ENCODE measurements around the gene SLC41A1.

SLC41A1 gene

DNA sequence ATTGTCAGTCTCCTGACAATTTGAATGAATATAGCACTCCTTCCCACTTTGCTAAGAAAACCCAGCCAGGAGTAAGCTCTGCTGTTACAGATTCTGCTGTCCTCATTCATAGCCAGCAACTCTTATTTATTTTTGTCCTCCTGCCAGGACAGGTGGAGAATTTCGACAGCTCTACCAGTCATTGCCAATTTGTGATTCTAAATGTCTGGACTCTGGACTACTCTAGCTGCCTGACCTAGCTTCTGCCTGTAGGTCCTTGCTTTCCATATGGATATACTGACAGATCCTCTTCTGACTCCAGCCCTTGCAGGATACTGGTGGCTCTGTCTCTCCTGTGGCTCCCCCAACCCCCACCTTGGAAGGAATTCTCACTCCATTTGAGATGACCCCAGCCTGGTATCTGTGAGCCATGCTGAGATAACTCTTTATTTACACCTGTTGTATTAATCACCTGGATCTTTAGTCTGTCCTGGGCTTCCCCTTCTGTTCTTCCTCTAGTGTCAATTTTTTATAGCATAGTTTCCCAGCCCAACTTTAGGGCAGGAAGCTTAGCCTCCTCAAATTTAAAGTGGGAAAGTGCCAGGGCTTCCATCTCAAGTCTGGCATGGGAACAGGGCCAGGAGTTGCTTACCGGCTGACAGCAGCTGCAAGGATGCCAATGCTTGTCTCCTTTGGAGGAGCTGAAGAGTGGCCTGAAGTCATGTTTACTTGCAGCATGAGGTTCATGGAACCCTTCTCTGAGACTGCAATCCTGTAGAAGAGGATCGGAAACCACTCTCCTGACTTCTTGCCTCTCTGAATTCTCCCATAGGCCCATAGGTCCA lies 30.2 kb upstream of the SLC41A1 start:
- H2AK5ac ChIP-seq (ENCODE audit: low read length, severe bottlenecking) = no peak overlapping the region
- no peak overlapping the region for H2BK12ac ChIP-seq (ENCODE audit: low read length in 2 of 2)
- no peak overlapping the region for H2BK15ac ChIP-seq (ENCODE audit: low read depth, poor library complexity, severe bottlenecking)
- H3K9me3 ChIP-seq (ENCODE audit: control insufficient read depth, low read length) = no peaks in the 10 kb centered on the region
- peaks cover 0 to 36% of the 10 kb centered on the region in 2 experiments for H3K27me3 ChIP-seq (ENCODE audit: control insufficient read depth in 1 of 2, insufficient read depth in 1 of 2, low read length in 2 of 2)
- 78% methylated on average over 2 of the region's 3 CpGs for WGBS
- H3K14ac ChIP-seq (ENCODE audit: low read length in 2 of 2) = no peak overlapping the region
- no peak overlapping the region for H2BK120ac ChIP-seq (ENCODE audit: low read depth, low read length)
- H3K36me3 ChIP-seq (ENCODE audit: control insufficient read depth in 1 of 2, insufficient read depth in 2 of 2, low read depth in 1 of 2, low read length in 2 of 2) = no peaks in the 10 kb centered on the region
- no peak overlapping the region for H3K18ac ChIP-seq (ENCODE audit: low read depth in 1 of 2, low read length in 2 of 2)
- no peak overlapping the region for H3K4me2 ChIP-seq (ENCODE audit: low read length, poor library complexity, severe bottlenecking)
- no peak overlapping the region for H4K91ac ChIP-seq (ENCODE audit: low read length)
- H4K8ac ChIP-seq (ENCODE audit: low read length) = no peak overlapping the region
- H3K4me3 ChIP-seq (ENCODE audit: insufficient read depth in 1 of 2, low read depth in 1 of 2, low read length in 2 of 2) = no peak overlapping the region
- no peak overlapping the region for H3K9ac ChIP-seq (ENCODE audit: low read length)
- H2AFZ ChIP-seq (ENCODE audit: low read depth, low read length) = no peak overlapping the region
- no peak for DNase-seq
- no peak overlapping the region for H2BK5ac ChIP-seq (ENCODE audit: low read depth, low read length, poor library complexity, severe bottlenecking)
- no peak overlapping the region for H3K4ac ChIP-seq (ENCODE audit: low read depth in 1 of 2, low read length in 2 of 2)
- no peak overlapping the region for H3K27ac ChIP-seq (ENCODE audit: low read length, poor library complexity, severe bottlenecking)
- no peak overlapping the region for H3K23ac ChIP-seq (ENCODE audit: low read length in 2 of 2)
- H3K4me1 ChIP-seq (ENCODE audit: control insufficient read depth, insufficient read depth, low read depth, low read length) = no peaks in the 10 kb centered on the region
- no peaks in the 10 kb centered on the region for H3K79me1 ChIP-seq (replicated peaks; ENCODE audit: low read length, poor library complexity, severe bottlenecking)

DNA sequence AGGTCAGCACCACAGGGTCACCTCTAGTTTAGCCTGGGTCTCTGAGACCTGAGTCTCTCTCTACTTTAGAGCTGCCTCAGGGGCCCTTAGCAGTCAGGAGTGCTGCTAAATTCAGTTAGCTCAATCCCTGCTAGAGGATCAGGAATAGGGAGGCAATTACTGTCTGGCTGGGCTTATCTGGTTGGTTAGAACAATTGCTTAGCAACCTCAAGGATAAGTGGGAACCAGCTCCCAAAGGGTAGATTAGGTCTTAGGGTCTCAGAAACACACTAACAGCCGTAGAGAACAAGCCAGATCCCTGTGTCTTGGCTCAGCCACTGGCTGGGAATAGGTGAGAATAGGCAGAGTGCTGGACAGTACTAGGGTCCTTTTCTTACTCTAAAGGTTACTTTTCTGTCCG lies 29.2 kb upstream of the SLC41A1 start:
- H3K18ac ChIP-seq (ENCODE audit: low read depth in 1 of 2, low read length in 2 of 2) = no peak overlapping the region
- no peak overlapping the region for H3K4ac ChIP-seq (ENCODE audit: low read depth in 1 of 2, low read length in 2 of 2)
- no peak overlapping the region for H3K4me2 ChIP-seq (ENCODE audit: low read length, poor library complexity, severe bottlenecking)
- DNase-seq = no peak
- no peak overlapping the region for H4K91ac ChIP-seq (ENCODE audit: low read length)
- H2BK15ac ChIP-seq (ENCODE audit: low read depth, poor library complexity, severe bottlenecking) = no peak overlapping the region
- no peak overlapping the region for H3K23ac ChIP-seq (ENCODE audit: low read length in 2 of 2)
- H3K9ac ChIP-seq (ENCODE audit: low read length) = no peak overlapping the region
- H3K14ac ChIP-seq (ENCODE audit: low read length in 2 of 2) = no peak overlapping the region
- no peak overlapping the region for H2BK120ac ChIP-seq (ENCODE audit: low read depth, low read length)
- no peak overlapping the region for H2AFZ ChIP-seq (ENCODE audit: low read depth, low read length)
- H3K9me3 ChIP-seq (ENCODE audit: control insufficient read depth, low read length) = no peaks in the 10 kb centered on the region
- no peak overlapping the region for H2AK5ac ChIP-seq (ENCODE audit: low read length, severe bottlenecking)
- H2BK12ac ChIP-seq (ENCODE audit: low read length in 2 of 2) = no peak overlapping the region
- 95% methylated on average over 2 of the region's 2 CpGs for WGBS
- H3K4me3 ChIP-seq (ENCODE audit: insufficient read depth in 1 of 2, low read depth in 1 of 2, low read length in 2 of 2) = no peak overlapping the region
- H3K79me1 ChIP-seq (replicated peaks; ENCODE audit: low read length, poor library complexity, severe bottlenecking) = no peaks in the 10 kb centered on the region
- H4K8ac ChIP-seq (ENCODE audit: low read length) = no peak overlapping the region
- no peak overlapping the region for H2BK5ac ChIP-seq (ENCODE audit: low read depth, low read length, poor library complexity, severe bottlenecking)
- H3K4me1 ChIP-seq (ENCODE audit: control insufficient read depth, insufficient read depth, low read depth, low read length) = no peaks in the 10 kb centered on the region
- no peak overlapping the region for H3K27ac ChIP-seq (ENCODE audit: low read length, poor library complexity, severe bottlenecking)
- H3K36me3 ChIP-seq (ENCODE audit: control insufficient read depth in 1 of 2, insufficient read depth in 2 of 2, low read depth in 1 of 2, low read length in 2 of 2) = no peaks in the 10 kb centered on the region
- H3K27me3 ChIP-seq (ENCODE audit: control insufficient read depth in 1 of 2, insufficient read depth in 1 of 2, low read length in 2 of 2) = peaks cover 0 to 38% of the 10 kb centered on the region in 2 experiments

DNA sequence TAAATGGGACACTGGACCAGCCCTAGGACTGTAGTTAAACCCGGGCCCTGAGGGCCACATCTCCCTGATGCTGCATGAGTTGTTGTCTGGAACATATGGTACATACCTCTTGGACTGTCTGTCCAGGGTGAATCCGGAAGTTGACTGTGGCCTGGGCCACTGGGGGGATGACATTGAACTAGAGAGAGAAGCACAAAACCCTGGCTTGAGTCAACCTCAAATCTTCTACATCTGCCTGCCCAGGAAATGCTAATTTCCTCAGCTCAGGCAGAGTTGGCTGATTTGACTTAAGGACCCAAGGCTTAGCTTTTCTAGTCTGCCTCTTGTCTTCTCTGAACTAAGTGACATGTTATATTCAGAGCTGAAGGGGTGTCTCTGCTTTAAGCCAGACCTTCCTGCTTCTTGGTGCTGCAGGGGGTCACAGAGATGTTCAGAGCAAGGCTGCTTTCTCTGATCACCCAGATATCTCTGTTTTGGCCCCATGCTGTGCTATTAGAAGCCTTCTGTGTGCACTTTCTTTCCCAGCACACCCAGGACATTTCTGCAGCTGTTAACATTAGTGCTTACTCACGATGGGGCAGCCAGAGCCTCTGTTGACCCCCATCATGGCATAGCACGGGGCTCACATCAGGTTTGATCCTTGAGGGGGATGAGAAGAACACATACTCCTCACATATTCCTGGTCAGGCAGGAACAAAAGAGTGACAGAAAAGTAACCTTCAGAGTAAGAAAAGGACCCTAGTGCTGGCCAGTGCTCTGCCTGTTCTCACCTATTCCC lies 27.3 kb upstream of the SLC41A1 start:
- Histone ChIP-seq H3K4me3 (ENCODE audit: insufficient read depth in 1 of 2, low read depth in 1 of 2, low read length in 2 of 2) (no peak overlapping the region), H3K27ac (ENCODE audit: low read length, poor library complexity, severe bottlenecking) (no peak overlapping the region), H2AFZ (ENCODE audit: low read depth, low read length) (no peak overlapping the region), H4K8ac (ENCODE audit: low read length) (no peak overlapping the region), H2BK120ac (ENCODE audit: low read depth, low read length) (no peak overlapping the region), H3K18ac (ENCODE audit: low read depth in 1 of 2, low read length in 2 of 2) (no peak overlapping the region), H2BK5ac (ENCODE audit: low read depth, low read length, poor library complexity, severe bottlenecking) (no peak overlapping the region), H3K27me3 (ENCODE audit: control insufficient read depth in 1 of 2, insufficient read depth in 1 of 2, low read length in 2 of 2) (peaks cover 0 to 38% of the 10 kb centered on the region in 2 experiments), H3K4ac (ENCODE audit: low read depth in 1 of 2, low read length in 2 of 2) (no peak overlapping the region), H3K14ac (ENCODE audit: low read length in 2 of 2) (no peak overlapping the region), H2BK12ac (ENCODE audit: low read length in 2 of 2) (no peak overlapping the region), H3K79me1 (replicated peaks; ENCODE audit: low read length, poor library complexity, severe bottlenecking) (no peaks in the 10 kb centered on the region), H3K4me1 (ENCODE audit: control insufficient read depth, insufficient read depth, low read depth, low read length) (no peaks in the 10 kb centered on the region), H3K23ac (ENCODE audit: low read length in 2 of 2) (no peak overlapping the region), H3K36me3 (ENCODE audit: control insufficient read depth in 1 of 2, insufficient read depth in 2 of 2, low read depth in 1 of 2, low read length in 2 of 2) (no peaks in the 10 kb centered on the region), H3K4me2 (ENCODE audit: low read length, poor library complexity, severe bottlenecking) (no peak overlapping the region), H4K91ac (ENCODE audit: low read length) (no peak overlapping the region), H3K9me3 (ENCODE audit: control insufficient read depth, low read length) (no peaks in the 10 kb centered on the region), H3K9ac (ENCODE audit: low read length) (no peak overlapping the region), H2BK15ac (ENCODE audit: low read depth, poor library complexity, severe bottlenecking) (no peak overlapping the region), H2AK5ac (ENCODE audit: low read length, severe bottlenecking) (no peak overlapping the region)
- WGBS = 74% methylated on average over 3 of the region's 4 CpGs
- no peak for DNase-seq

DNA sequence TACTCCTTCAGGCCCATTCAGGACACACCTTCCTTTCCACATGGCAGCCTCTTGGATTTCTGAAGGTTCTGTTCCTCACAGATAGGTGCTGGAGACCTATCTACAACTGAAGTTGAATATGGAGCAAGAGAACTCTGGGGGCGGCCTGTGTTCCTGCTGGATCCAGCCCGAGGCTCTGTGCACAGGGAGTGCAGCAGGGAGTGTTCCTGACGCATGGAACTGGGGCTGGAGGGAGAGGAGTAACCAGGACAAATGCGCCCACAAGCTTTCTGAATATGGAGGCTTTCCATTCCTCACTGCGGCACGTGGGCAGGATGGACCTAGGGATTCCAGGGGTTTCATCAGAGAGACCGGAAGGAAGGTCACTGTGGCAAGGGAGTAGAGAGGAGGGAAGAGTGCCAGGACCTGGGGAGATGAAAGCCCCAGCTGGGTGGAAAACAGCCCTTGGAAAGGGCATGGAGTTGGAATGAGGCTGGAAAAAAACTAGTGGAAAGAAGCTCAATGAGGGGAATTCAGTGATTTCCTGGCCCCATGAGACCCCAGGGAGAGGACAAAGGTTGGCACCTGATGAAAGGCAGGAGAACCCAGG lies 24.5 kb upstream of the SLC41A1 start:
- Histone ChIP-seq H2AFZ (ENCODE audit: low read depth, low read length) (no peak overlapping the region), H3K9ac (ENCODE audit: low read length) (no peak overlapping the region), H4K91ac (ENCODE audit: low read length) (no peak overlapping the region), H3K18ac (ENCODE audit: low read depth in 1 of 2, low read length in 2 of 2) (no peak overlapping the region), H3K4me3 (ENCODE audit: insufficient read depth in 1 of 2, low read depth in 1 of 2, low read length in 2 of 2) (no peak overlapping the region), H3K9me3 (ENCODE audit: control insufficient read depth, low read length) (no peaks in the 10 kb centered on the region), H2BK120ac (ENCODE audit: low read depth, low read length) (no peak overlapping the region), H3K27ac (ENCODE audit: low read length, poor library complexity, severe bottlenecking) (no peak overlapping the region), H3K79me1 (replicated peaks; ENCODE audit: low read length, poor library complexity, severe bottlenecking) (no peaks in the 10 kb centered on the region), H2BK5ac (ENCODE audit: low read depth, low read length, poor library complexity, severe bottlenecking) (no peak overlapping the region), H3K4me2 (ENCODE audit: low read length, poor library complexity, severe bottlenecking) (no peak overlapping the region), H3K36me3 (ENCODE audit: control insufficient read depth in 1 of 2, insufficient read depth in 2 of 2, low read depth in 1 of 2, low read length in 2 of 2) (no peaks in the 10 kb centered on the region), H2BK15ac (ENCODE audit: low read depth, poor library complexity, severe bottlenecking) (no peak overlapping the region), H2AK5ac (ENCODE audit: low read length, severe bottlenecking) (no peak overlapping the region), H3K27me3 (ENCODE audit: control insufficient read depth in 1 of 2, insufficient read depth in 1 of 2, low read length in 2 of 2) (peaks cover 0 to 24% of the 10 kb centered on the region in 2 experiments), H3K23ac (ENCODE audit: low read length in 2 of 2) (no peak overlapping the region), H4K8ac (ENCODE audit: low read length) (no peak overlapping the region), H3K14ac (ENCODE audit: low read length in 2 of 2) (no peak overlapping the region), H3K4ac (ENCODE audit: low read depth in 1 of 2, low read length in 2 of 2) (no peak overlapping the region), H2BK12ac (ENCODE audit: low read length in 2 of 2) (no peak overlapping the region), H3K4me1 (ENCODE audit: control insufficient read depth, insufficient read depth, low read depth, low read length) (peaks cover under 1% of the 10 kb centered on the region)
- WGBS = 86% methylated on average over 7 of the region's 7 CpGs
- DNase-seq = no peak

All from mesenchymal stem cell (in vitro differentiated cells and primary cell).